Rectal smooth muscle tissue (tissue), 1 donor: Measurements from ENCODE around the gene TRMT2A.

ENCODE experiments used
- H3K27ac ChIP-seq: one replicate; pipeline ENCODE4 v1.7.0; 2013; ENCODE audit warnings: low read depth, low read length, inconsistent platforms
- H3K27me3 ChIP-seq: one replicate; pipeline ENCODE4 v1.7.0; 2013; ENCODE audit warnings: low read length; ENCODE audit not compliant: control insufficient read depth, insufficient read depth
- H3K36me3 ChIP-seq: one replicate; pipeline ENCODE4 v1.7.0; 2013; ENCODE audit warnings: low read length; ENCODE audit not compliant: control insufficient read depth, insufficient read depth
- H3K4me1 ChIP-seq: one replicate; pipeline ENCODE4 v1.7.0; 2013; ENCODE audit warnings: low read length; ENCODE audit not compliant: control insufficient read depth, insufficient read depth
- H3K4me3 ChIP-seq: one replicate; pipeline ENCODE4 v1.7.0; 2013; ENCODE audit warnings: low read length
- H3K9ac ChIP-seq: one replicate; pipeline ENCODE4 v1.7.0; 2013; ENCODE audit warnings: low read length

The TRMT2A gene

GRCh38 chr22:20096574-20097420 is 20.2 kb downstream of the TRMT2A start:
- Histone ChIP-seq H3K27me3 (no peaks in the 10 kb centered on the region), H3K4me3 (no peak overlapping the region), H3K27ac (no peak overlapping the region), H3K36me3 (peaks cover 32% of the 10 kb centered on the region), H3K4me1 (no peaks in the 10 kb centered on the region), H3K9ac (no peak overlapping the region)

- Histone ChIP-seq H3K36me3 (peaks cover 45% of the 10 kb centered on the region), H3K27me3 (no peaks in the 10 kb centered on the region), H3K27ac (no peak overlapping the region), H3K4me1 (no peaks in the 10 kb centered on the region), H3K4me3 (no peak overlapping the region), H3K9ac (no peak overlapping the region)
Measured at GRCh38 chr22:20095521-20095920, 21.5 kb downstream of the TRMT2A start.

GRCh38 chr22:20094197-20094807 is 22.7 kb downstream of the TRMT2A start:
- Histone ChIP-seq H3K27me3 (no peaks in the 10 kb centered on the region), H3K27ac (no peak overlapping the region), H3K9ac (no peak overlapping the region), H3K36me3 (peaks cover 57% of the 10 kb centered on the region), H3K4me3 (no peak overlapping the region), H3K4me1 (no peaks in the 10 kb centered on the region)

GRCh38 chr22:20093418-20094196 is 23.4 kb downstream of the TRMT2A start:
- Histone ChIP-seq H3K9ac (no peak overlapping the region), H3K36me3 (peaks cover 60% of the 10 kb centered on the region), H3K4me1 (no peaks in the 10 kb centered on the region)

GRCh38 chr22:20092477-20092854 is 24.6 kb downstream of the TRMT2A start:
- H3K27ac ChIP-seq = no peak overlapping the region
- H3K4me3 ChIP-seq = no peak overlapping the region
- peaks cover 67% of the 10 kb centered on the region for H3K36me3 ChIP-seq
- H3K4me1 ChIP-seq = no peaks in the 10 kb centered on the region
- no peaks in the 10 kb centered on the region for H3K27me3 ChIP-seq
- H3K9ac ChIP-seq = no peak overlapping the region

More at GRCh38 chr22:20093418-20094196, 23.4 kb downstream of the TRMT2A start:
- Histone ChIP-seq H3K4me3 (no peak overlapping the region), H3K27ac (no peak overlapping the region), H3K27me3 (no peaks in the 10 kb centered on the region)

GRCh38 chr22:20091690-20092476 is 25.1 kb downstream of the TRMT2A start:
- no peak overlapping the region for H3K27ac ChIP-seq
- H3K27me3 ChIP-seq = no peaks in the 10 kb centered on the region
- no peak overlapping the region for H3K4me3 ChIP-seq
- H3K4me1 ChIP-seq = no peaks in the 10 kb centered on the region
- H3K9ac ChIP-seq = no peak overlapping the region
- H3K36me3 ChIP-seq = peaks cover 73% of the 10 kb centered on the region

GRCh38 chr22:20090730-20091240 is 26.2 kb downstream of the TRMT2A start:
- Histone ChIP-seq H3K36me3 (peaks cover 80% of the 10 kb centered on the region), H3K27ac (no peak overlapping the region)

GRCh38 chr22:20089977-20090729 is 26.9 kb downstream of the TRMT2A start:
- H3K27ac ChIP-seq = no peak overlapping the region
- no peaks in the 10 kb centered on the region for H3K27me3 ChIP-seq
- H3K9ac ChIP-seq = no peak overlapping the region
- H3K36me3 ChIP-seq = peaks cover 74% of the 10 kb centered on the region
- H3K4me1 ChIP-seq = no peaks in the 10 kb centered on the region
- no peak overlapping the region for H3K4me3 ChIP-seq

More at GRCh38 chr22:20090730-20091240, 26.2 kb downstream of the TRMT2A start:
- Histone ChIP-seq H3K9ac (no peak overlapping the region), H3K4me3 (no peak overlapping the region), H3K4me1 (no peaks in the 10 kb centered on the region), H3K27me3 (no peaks in the 10 kb centered on the region)

GRCh38 chr22:20089226-20089976 is 27.6 kb downstream of the TRMT2A start:
- H3K9ac ChIP-seq = no peak overlapping the region
- no peaks in the 10 kb centered on the region for H3K27me3 ChIP-seq
- H3K4me1 ChIP-seq = no peaks in the 10 kb centered on the region
- no peak overlapping the region for H3K27ac ChIP-seq
- no peak overlapping the region for H3K4me3 ChIP-seq
- peaks cover 67% of the 10 kb centered on the region for H3K36me3 ChIP-seq

- no peak overlapping the region for H3K9ac ChIP-seq
- no peak overlapping the region for H3K27ac ChIP-seq
- peaks cover 60% of the 10 kb centered on the region for H3K36me3 ChIP-seq
- no peaks in the 10 kb centered on the region for H3K27me3 ChIP-seq
- H3K4me1 ChIP-seq = no peaks in the 10 kb centered on the region
- no peak overlapping the region for H3K4me3 ChIP-seq
Measured at GRCh38 chr22:20088263-20088648, 28.8 kb downstream of the TRMT2A start.
